ENCODE measurements around the gene IL10RA.

Gene IL10RA

GRCh38 chr11:118046964-118047700 is 60.9 kb downstream of the IL10RA start:
- no peak for DNase-seq (ENCODE audit: low read depth)

GRCh38 chr11:118047749-118048148 is 61.6 kb downstream of the IL10RA start:
- DNase-seq (ENCODE audit: low read depth): no peak

DNA sequence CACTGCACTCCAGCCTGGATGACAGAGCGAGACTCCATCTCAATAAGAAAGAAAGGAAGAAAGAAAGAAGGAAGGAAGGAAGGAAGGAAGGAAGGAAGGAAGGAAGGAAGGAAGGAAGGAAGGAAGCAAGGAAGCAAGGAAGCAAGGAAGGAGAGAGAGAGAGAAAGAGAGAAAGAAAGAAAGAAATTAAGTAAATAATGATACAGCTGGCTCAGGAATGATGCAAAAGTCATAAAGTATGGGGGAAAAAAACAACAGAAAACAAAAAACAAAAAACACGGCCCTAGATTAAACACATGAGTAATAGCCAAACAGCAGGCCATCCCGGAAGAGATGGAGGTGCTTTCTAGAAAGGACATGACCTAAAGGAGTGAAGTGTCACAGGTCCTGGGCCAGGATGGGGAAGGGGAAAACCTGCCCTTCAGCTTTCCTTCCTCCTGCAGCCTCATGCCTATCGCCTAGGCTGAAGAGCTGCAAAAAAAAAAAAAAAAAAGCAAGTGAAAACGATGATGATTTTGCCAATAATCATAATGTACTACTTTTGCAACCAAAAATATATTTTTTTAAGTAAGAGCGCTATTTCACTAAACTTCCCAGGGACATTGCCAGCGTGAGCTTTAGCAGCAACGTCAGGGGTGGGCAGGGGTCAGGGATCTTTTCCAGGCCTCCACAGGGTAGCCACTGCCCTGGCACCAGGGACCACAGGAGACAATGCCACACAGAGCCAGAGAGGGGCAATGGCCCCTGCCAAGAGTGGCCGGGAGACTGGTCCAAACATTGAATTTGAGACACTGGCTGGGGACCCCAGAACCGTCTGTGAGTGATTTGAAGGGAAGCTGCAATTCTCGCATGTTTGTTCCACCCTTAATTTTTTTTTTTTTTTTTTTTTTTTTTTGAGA is 62.5 kb downstream of the IL10RA start:
- no peak for DNase-seq (ENCODE audit: low read depth)

DNA sequence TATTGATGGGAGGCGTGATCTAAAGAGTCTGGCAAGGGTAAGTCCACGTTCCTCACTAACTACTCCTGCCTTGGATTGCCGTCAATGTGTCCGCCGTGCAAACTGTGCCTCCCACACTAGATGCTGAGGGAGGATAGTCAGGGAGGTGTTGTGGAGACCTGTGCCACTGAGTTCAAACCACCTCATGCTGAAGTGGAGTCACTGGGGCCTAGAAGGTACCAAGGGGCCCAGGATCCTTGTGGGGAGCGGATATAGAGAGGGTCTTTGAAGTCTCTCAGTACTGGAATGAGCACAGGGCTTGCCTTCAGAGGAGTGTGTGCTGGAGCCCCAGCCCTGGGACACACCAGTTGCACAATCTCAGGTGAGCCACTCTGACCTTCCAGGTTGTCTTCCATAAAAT is 63.6 kb downstream of the IL10RA start:
- no peak for DNase-seq (ENCODE audit: low read depth)

DNA sequence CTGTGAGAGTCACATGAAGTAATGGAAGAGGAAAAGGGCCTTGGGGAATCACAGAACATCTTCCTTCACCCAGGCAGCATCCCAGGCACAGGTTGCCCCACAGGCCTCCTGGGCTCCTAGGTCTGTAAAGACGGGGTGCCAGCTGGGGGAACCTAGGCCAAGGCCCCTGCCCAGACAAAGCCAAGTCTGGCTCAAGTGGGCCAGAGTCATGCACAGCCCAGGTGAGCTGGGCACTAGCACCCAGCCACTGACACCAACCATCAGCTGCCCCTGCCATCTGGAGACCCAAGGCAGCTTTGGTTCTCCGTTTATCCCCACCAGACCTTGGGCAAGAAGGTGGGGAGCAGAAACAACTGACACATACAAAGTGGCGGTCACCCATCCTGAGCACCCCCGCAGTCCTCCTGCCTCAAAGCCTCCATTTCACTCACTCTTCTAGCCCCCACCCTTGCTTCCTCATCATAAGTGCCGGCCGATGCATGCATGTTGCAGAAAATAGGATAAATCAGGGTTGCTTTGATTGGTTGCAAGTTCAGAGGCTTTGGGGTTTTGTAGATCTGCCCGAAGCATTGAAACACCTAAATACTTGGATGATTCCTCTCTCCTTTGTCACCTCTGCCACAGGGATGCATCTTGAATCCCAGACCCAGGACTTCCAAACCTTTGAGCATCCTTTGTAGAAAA is 64.2 kb downstream of the IL10RA start:
- no peak for DNase-seq (ENCODE audit: low read depth)

Measured in GM04504 (cell line).